B cell (primary cell): Measurements from ENCODE around the gene VNN1.

Source experiments
- EZH2 ChIP-seq: IDR thresholded peaks from 2 replicates; pipeline ENCODE4 v1.6.1; 2012; ENCODE audit warnings: borderline replicate concordance, low read depth, mild to moderate bottlenecking, moderate library complexity, low read length; ENCODE audit not compliant: insufficient read depth, poor library complexity, severe bottlenecking
- TF ChIP-seq, protein P1 (sequence below): fragments of 200-600 bp; IDR thresholded peaks from one replicate; pipeline ENCODE4 v1.8.0; 2022; ENCODE audit warnings: antibody characterized with exemption, mild to moderate bottlenecking

DNA sequence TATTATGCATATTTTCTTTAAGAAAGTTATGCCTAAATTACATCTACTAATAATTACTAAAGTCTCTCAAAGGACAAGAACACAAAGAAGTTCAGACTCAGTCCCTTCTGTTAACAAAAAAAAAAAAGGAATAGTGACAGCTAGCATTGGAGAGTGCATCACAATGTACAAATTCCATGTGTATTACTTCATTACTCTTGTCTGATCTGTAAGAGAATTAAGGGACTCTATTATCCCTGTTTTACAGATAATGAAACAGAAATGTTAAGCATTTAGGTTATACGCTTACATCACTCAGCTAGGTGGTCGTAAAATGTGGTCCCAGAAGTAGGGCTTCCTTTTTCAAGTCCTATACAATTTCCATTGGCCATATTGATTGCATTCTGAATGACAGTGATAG lies 17.2 kb upstream of the VNN1 start:
- TF ChIP-seq, protein P1, sequence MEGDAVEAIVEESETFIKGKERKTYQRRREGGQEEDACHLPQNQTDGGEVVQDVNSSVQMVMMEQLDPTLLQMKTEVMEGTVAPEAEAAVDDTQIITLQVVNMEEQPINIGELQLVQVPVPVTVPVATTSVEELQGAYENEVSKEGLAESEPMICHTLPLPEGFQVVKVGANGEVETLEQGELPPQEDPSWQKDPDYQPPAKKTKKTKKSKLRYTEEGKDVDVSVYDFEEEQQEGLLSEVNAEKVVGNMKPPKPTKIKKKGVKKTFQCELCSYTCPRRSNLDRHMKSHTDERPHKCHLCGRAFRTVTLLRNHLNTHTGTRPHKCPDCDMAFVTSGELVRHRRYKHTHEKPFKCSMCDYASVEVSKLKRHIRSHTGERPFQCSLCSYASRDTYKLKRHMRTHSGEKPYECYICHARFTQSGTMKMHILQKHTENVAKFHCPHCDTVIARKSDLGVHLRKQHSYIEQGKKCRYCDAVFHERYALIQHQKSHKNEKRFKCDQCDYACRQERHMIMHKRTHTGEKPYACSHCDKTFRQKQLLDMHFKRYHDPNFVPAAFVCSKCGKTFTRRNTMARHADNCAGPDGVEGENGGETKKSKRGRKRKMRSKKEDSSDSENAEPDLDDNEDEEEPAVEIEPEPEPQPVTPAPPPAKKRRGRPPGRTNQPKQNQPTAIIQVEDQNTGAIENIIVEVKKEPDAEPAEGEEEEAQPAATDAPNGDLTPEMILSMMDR: no peak
- TF ChIP-seq EZH2: no peak
